ENCODE data around the gene VAV3.

DNA sequence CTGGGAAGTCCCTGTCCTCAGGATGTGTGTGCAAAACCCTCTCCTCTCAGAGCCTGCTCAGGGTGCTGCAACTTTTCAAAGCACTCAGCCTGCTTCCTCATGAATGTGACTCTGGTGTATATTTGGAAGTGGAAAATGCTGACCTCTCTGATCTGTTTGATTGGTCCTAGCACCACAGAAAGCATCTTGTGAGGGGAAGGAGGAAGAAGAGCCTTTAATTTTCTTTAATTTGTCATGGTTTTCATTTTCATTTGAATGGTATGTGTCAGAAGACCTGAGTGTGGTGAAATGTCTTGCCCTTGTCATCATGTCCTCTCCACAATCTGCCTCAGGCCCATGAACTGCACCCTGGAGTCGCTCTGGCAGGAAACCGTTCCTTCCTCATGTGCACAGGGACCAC, 440.7 kb downstream of the VAV3 start:
- TF ChIP-seq SMAD3 (CRISPR knock-in tag; IDR thresholded peaks at IDR 0.05; ENCODE audit: borderline replicate concordance) (no peak), SMAD4 (CRISPR knock-in tag; IDR thresholded peaks at IDR 0.05) (no peak), CTCF (IDR thresholded peaks at IDR 0.05) (no peak)
- TF ChIP-seq, protein P1, sequence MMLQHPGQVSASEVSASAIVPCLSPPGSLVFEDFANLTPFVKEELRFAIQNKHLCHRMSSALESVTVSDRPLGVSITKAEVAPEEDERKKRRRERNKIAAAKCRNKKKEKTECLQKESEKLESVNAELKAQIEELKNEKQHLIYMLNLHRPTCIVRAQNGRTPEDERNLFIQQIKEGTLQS (CRISPR knock-in tag; conservative IDR thresholded peaks at IDR 0.05) = no peak

All from WTC11 (cell line).